A549 (cell line): ENCODE data around the gene SUMO2.
"Not testable (repeated sequence)": the region's sequence is repeated elsewhere in the genome, so short reads cannot be mapped to it uniquely, and the experiment has no call there.

Source experiments
- CTCF ChIP-seq: fragments of >200 bp; sonication (Bioruptor Twin); formaldehyde crosslinking; IDR thresholded peaks from 3 replicates; pipeline ENCODE4 v1.5.1; 2016
- EP300 ChIP-seq, 2 experiments: fragments of >200 bp; sonication (Bioruptor Twin); formaldehyde crosslinking; IDR thresholded peaks; 2 replicates in 1 of 2; 3 replicates in 1 of 2; pipeline ENCODE4 v1.6.1; 2016 to 2017
- JUN ChIP-seq, 2 experiments: fragments of >200 bp; sonication (Bioruptor Twin); formaldehyde crosslinking; IDR thresholded peaks; 2 replicates in 1 of 2; 3 replicates in 1 of 2; pipeline ENCODE4 v1.6.1; 2016 to 2017
- MAX ChIP-seq: IDR thresholded peaks from 2 replicates; pipeline ENCODE4 v1.6.1; 2012
- POLR2A ChIP-seq: IDR thresholded peaks from 2 replicates; pipeline ENCODE4 v1.6.1; 2012; ENCODE audit warnings: mild to moderate bottlenecking, low read length

- not testable (repeated sequence) for TF ChIP-seq POLR2A; EP300 (IDR thresholded peaks at IDR 0.05); JUN (IDR thresholded peaks at IDR 0.05); MAX; CTCF
These were observed 45.0 kb downstream of the SUMO2 start for GRCh38 chr17:75137762-75138161.
